Ramos (cell line): ENCODE results near the gene MRGPRX2.

Experiments
- in situ Hi-C: fragments of 300-500 bp; cut with MboI; formaldehyde crosslinking; loops from one replicate; pipeline ENCODE4 v1.14.3; 2022; ENCODE audit warnings: low sequenced_read_pairs; ENCODE audit not compliant: unreplicated experiment

The MRGPRX2 gene

GRCh38 chr11:19060629-19061028 lies at the start of gene MRGPRX2:
MRGPRX2 (minus strand) TSS chr11:19060717; CDS start chr11:19056402, 4,315 bp downstream.
- in situ Hi-C loops, result no loop called here

- in situ Hi-C loops, result no loop called here
Measured at GRCh38 chr11:19110295-19110694, 49.8 kb upstream of the MRGPRX2 start.

GRCh38 chr11:19107125-19107524 lies 46.6 kb upstream of the MRGPRX2 start:
- in situ Hi-C loops, result no loop called here

- in situ Hi-C loops, result no loop called here
Measured at GRCh38 chr11:19105011-19105410, 44.5 kb upstream of the MRGPRX2 start.

- in situ Hi-C loops, result no loop called here
Measured at GRCh38 chr11:19102521-19102900, 42.0 kb upstream of the MRGPRX2 start.

- in situ Hi-C loops, result no loop called here
Measured at GRCh38 chr11:19101796-19102520, 41.4 kb upstream of the MRGPRX2 start.

GRCh38 chr11:19100885-19101284 lies 40.4 kb upstream of the MRGPRX2 start:
- in situ Hi-C loops, result no loop called here

GRCh38 chr11:19099093-19099492 lies 38.6 kb upstream of the MRGPRX2 start:
- in situ Hi-C loops, result no loop called here

GRCh38 chr11:19094859-19095258 lies 34.3 kb upstream of the MRGPRX2 start:
- in situ Hi-C loops, result no loop called here

- in situ Hi-C loops, result no loop called here
Measured at GRCh38 chr11:19093976-19094375, 33.5 kb upstream of the MRGPRX2 start.

GRCh38 chr11:19092850-19093249 lies 32.3 kb upstream of the MRGPRX2 start:
- in situ Hi-C loops, result no loop called here

- in situ Hi-C loops, result no loop called here
Measured at GRCh38 chr11:19092342-19092741, 31.8 kb upstream of the MRGPRX2 start.

GRCh38 chr11:19091366-19091765 lies 30.8 kb upstream of the MRGPRX2 start:
- in situ Hi-C loops, result no loop called here

GRCh38 chr11:19089421-19089820 lies 28.9 kb upstream of the MRGPRX2 start:
- in situ Hi-C loops, result no loop called here

- in situ Hi-C loops, result no loop called here
Measured at GRCh38 chr11:19088791-19089190, 28.3 kb upstream of the MRGPRX2 start.

- in situ Hi-C loops, result no loop called here
Measured at GRCh38 chr11:19087658-19088057, 27.1 kb upstream of the MRGPRX2 start.

- in situ Hi-C loops, result no loop called here
Measured at GRCh38 chr11:19084661-19085315, 24.3 kb upstream of the MRGPRX2 start.

GRCh38 chr11:19083166-19083565 lies 22.6 kb upstream of the MRGPRX2 start:
- in situ Hi-C loops, result no loop called here

- in situ Hi-C loops, result no loop called here
Measured at GRCh38 chr11:19080579-19080993, 20.1 kb upstream of the MRGPRX2 start.

GRCh38 chr11:19079643-19080440 lies 19.3 kb upstream of the MRGPRX2 start:
- in situ Hi-C loops, result no loop called here

- in situ Hi-C loops, result no loop called here
Measured at GRCh38 chr11:19077965-19078364, 17.4 kb upstream of the MRGPRX2 start.
